H7 (cell line): ENCODE data around the gene CMYA5. TPM values are rescaled to one million over a fixed set of nuclear protein-coding genes. Genes with fewer than 3 reads are reported as not detected.
"Not testable (repeated sequence)": the region's sequence is repeated elsewhere in the genome, so short reads cannot be mapped to it uniquely, and the experiment has no call there.

ENCODE experiments used
- DNase-seq: peaks from one replicate; pipeline ENCODE4 v3.0.0; 2012
- H3K27me3 ChIP-seq: 2 replicates; pipeline ENCODE4 v1.6.0; 2011; ENCODE audit warnings: mild to moderate bottlenecking, low read length; ENCODE audit not compliant: control insufficient read depth, insufficient read depth
- H3K36me3 ChIP-seq: replicated peaks from 2 replicates; pipeline ENCODE4 v1.5.1; 2011; ENCODE audit warnings: low read length; ENCODE audit not compliant: control insufficient read depth, insufficient read depth
- H3K4me3 ChIP-seq: 2 replicates; pipeline ENCODE4 v1.5.1; 2011; ENCODE audit warnings: low read depth, mild to moderate bottlenecking, control low read depth, low read length, moderate library complexity; ENCODE audit not compliant: insufficient read depth
- total RNA-seq: library from RNA; depleted of rRNA; stranded (reverse); fragments of >200 nt; shearing (Covaris generic); gene quantifications from 2 replicates; pipeline ENCODE4 v1.2.3, GENCODE V29; 2014

CMYA5 gene
- total RNA-seq, 1 experiment from 2014 or later, result 0.80 TPM

- not testable (repeated sequence) for H3K27me3 ChIP-seq, DNase-seq, H3K36me3 ChIP-seq
- peak overlapping the region; percentile 16 for H3K4me3 ChIP-seq
Observed at GRCh38 chr5:79784741-79785140, 95.1 kb downstream of the CMYA5 start.

GRCh38 chr5:79785983-79786382 is 96.3 kb downstream of the CMYA5 start:
- DNase-seq, result peak; percentile 5
- H3K27me3 ChIP-seq, result no peaks in the 10 kb centered on the region
- no peaks in the 10 kb centered on the region for H3K36me3 ChIP-seq
- H3K4me3 ChIP-seq, result no peak overlapping the region

- DNase-seq, result no peak
- H3K36me3 ChIP-seq, result no peaks in the 10 kb centered on the region
- no peak overlapping the region for H3K4me3 ChIP-seq
- no peaks in the 10 kb centered on the region for H3K27me3 ChIP-seq
Observed at GRCh38 chr5:79787448-79787847, 97.8 kb downstream of the CMYA5 start.

GRCh38 chr5:79791843-79792242 is 102.2 kb downstream of the CMYA5 start:
- Histone ChIP-seq H3K4me3 (no peak overlapping the region), H3K36me3 (no peaks in the 10 kb centered on the region)
- no peak for DNase-seq

GRCh38 chr5:79792463-79792862 is 102.8 kb downstream of the CMYA5 start:
- Histone ChIP-seq H3K27me3 (no peaks in the 10 kb centered on the region), H3K4me3 (no peak overlapping the region), H3K36me3 (no peaks in the 10 kb centered on the region)
- no peak for DNase-seq

More at GRCh38 chr5:79791843-79792242, 102.2 kb downstream of the CMYA5 start:
- H3K27me3 ChIP-seq, result no peaks in the 10 kb centered on the region

- no peaks in the 10 kb centered on the region for H3K27me3 ChIP-seq
- no peak for DNase-seq
- H3K4me3 ChIP-seq, result no peak overlapping the region
- H3K36me3 ChIP-seq, result no peaks in the 10 kb centered on the region
Observed at GRCh38 chr5:79793304-79793703, 103.7 kb downstream of the CMYA5 start.

GRCh38 chr5:79793722-79794121 is 104.1 kb downstream of the CMYA5 start:
- H3K36me3 ChIP-seq, result no peaks in the 10 kb centered on the region
- DNase-seq, result no peak

GRCh38 chr5:79794347-79794746 is 104.7 kb downstream of the CMYA5 start:
- Histone ChIP-seq H3K36me3 (no peaks in the 10 kb centered on the region), H3K27me3 (no peaks in the 10 kb centered on the region), H3K4me3 (no peak overlapping the region)
- DNase-seq, result no peak

More at GRCh38 chr5:79793722-79794121, 104.1 kb downstream of the CMYA5 start:
- Histone ChIP-seq H3K4me3 (no peak overlapping the region), H3K27me3 (no peaks in the 10 kb centered on the region)

GRCh38 chr5:79795764-79796398 is 106.2 kb downstream of the CMYA5 start:
- Histone ChIP-seq H3K36me3 (no peaks in the 10 kb centered on the region), H3K27me3 (no peaks in the 10 kb centered on the region), H3K4me3 (no peak overlapping the region)
- no peak for DNase-seq

- H3K4me3 ChIP-seq, result no peak overlapping the region
- no peaks in the 10 kb centered on the region for H3K27me3 ChIP-seq
- no peaks in the 10 kb centered on the region for H3K36me3 ChIP-seq
- no peak for DNase-seq
Observed at GRCh38 chr5:79798893-79799590, 109.4 kb downstream of the CMYA5 start.

- no peak overlapping the region for H3K4me3 ChIP-seq
- DNase-seq, result no peak
- H3K36me3 ChIP-seq, result no peaks in the 10 kb centered on the region
- no peaks in the 10 kb centered on the region for H3K27me3 ChIP-seq
Observed at GRCh38 chr5:79800979-79801827, 111.6 kb downstream of the CMYA5 start.

GRCh38 chr5:79802406-79802805 is 112.8 kb downstream of the CMYA5 start:
- Histone ChIP-seq H3K4me3 (no peak overlapping the region), H3K27me3 (no peaks in the 10 kb centered on the region), H3K36me3 (no peaks in the 10 kb centered on the region)
- DNase-seq, result no peak

- no peaks in the 10 kb centered on the region for H3K36me3 ChIP-seq
- no peak for DNase-seq
- H3K27me3 ChIP-seq, result no peaks in the 10 kb centered on the region
- H3K4me3 ChIP-seq, result no peak overlapping the region
Observed at GRCh38 chr5:79803007-79803406, 113.4 kb downstream of the CMYA5 start.

GRCh38 chr5:79806741-79807140 is 117.1 kb downstream of the CMYA5 start:
- H3K4me3 ChIP-seq, result no peak overlapping the region
- no peaks in the 10 kb centered on the region for H3K27me3 ChIP-seq
- peak; percentile 12 for DNase-seq
- no peaks in the 10 kb centered on the region for H3K36me3 ChIP-seq

GRCh38 chr5:79809743-79810142 is 120.1 kb downstream of the CMYA5 start:
- no peaks in the 10 kb centered on the region for H3K36me3 ChIP-seq

More at GRCh38 chr5:79809743-79810142, 120.1 kb downstream of the CMYA5 start:
- no peaks in the 10 kb centered on the region for H3K27me3 ChIP-seq
- H3K4me3 ChIP-seq, result no peak overlapping the region
- DNase-seq, result no peak
